Esophagus (tissue), 2 donors: Measurements from ENCODE around the gene DEDD2. TPM values are rescaled to one million over a fixed set of nuclear protein-coding genes. Genes with fewer than 3 reads are reported as not detected.

Experiments used
- H3K27ac ChIP-seq, 2 donors: one replicate each; pipeline ENCODE4 v1.5.1; 2013; ENCODE audit warnings: low read depth in 2 of 2, mild to moderate bottlenecking in 2 of 2, inconsistent platforms in 1 of 2, low read length in 1 of 2, moderate library complexity in 1 of 2
- H3K27me3 ChIP-seq, 2 donors: one replicate each; pipeline ENCODE4 v1.6.1; 2013; ENCODE audit warnings: low read length in 2 of 2, control low read depth in 1 of 2, mild to moderate bottlenecking in 1 of 2; ENCODE audit not compliant: insufficient read depth in 2 of 2, control insufficient read depth in 1 of 2
- H3K36me3 ChIP-seq, 2 donors: one replicate each; pipeline ENCODE4 v1.6.1; 2013; ENCODE audit warnings: low read length in 1 of 2; ENCODE audit not compliant: control insufficient read depth in 2 of 2, insufficient read depth in 2 of 2
- H3K4me1 ChIP-seq, 2 donors: one replicate each; pipeline ENCODE4 v1.6.1; 2013; ENCODE audit warnings: low read length in 1 of 2; ENCODE audit not compliant: control insufficient read depth in 2 of 2, insufficient read depth in 2 of 2
- H3K4me3 ChIP-seq, 2 donors: one replicate each; pipeline ENCODE4 v1.5.1; 2013; ENCODE audit warnings: low read length in 2 of 2, mild to moderate bottlenecking in 2 of 2, low read depth in 1 of 2, moderate library complexity in 1 of 2
- H3K9me3 ChIP-seq, 2 donors: one replicate each; pipeline ENCODE4 v1.6.1; 2013; ENCODE audit warnings: mild to moderate bottlenecking in 2 of 2, low read depth in 1 of 2, low read length in 1 of 2, moderate library complexity in 1 of 2; ENCODE audit not compliant: control insufficient read depth in 2 of 2, insufficient read depth in 1 of 2
- WGBS, 2 donors: extraction: QIAGEN DNeasy Blood & Tissue Kit; methylation state at CpG; one replicate each; pipeline ENCODE4 v1.1.7; 2013; 5-methylcytosine and 5-hydroxymethylcytosine counted together
- polyA plus RNA-seq, 2 donors: library from polyadenylated mRNA; stranded (reverse); fragments of 200-250 nt; gene quantifications; one replicate each; pipeline ENCODE4 v1.2.3, GENCODE V29; 2013
- donor health status: healthy with polysubstance abuse.
- donor health status: Bipolar disorder and iron deficiency.

Gene DEDD2
- polyA plus RNA-seq, 2 donors: 20.7 to 21.9 TPM

- Histone ChIP-seq H3K27me3 (peaks cover 0 to 14% of the 10 kb centered on the region in 2 donors), H3K4me1 (peaks cover 0 to 7% of the 10 kb centered on the region in 2 donors), H3K4me3 (peak overlapping the region; percentile 16 to 30), H3K9me3 (no peaks in the 10 kb centered on the region), H3K27ac (no peak overlapping the region), H3K36me3 (no peaks in the 10 kb centered on the region)
- 1% methylated on average over 36 to 61 of the region's 66 CpGs for WGBS, 2 donors
Observed at GRCh38 chr19:42176990-42177685, 40.3 kb downstream of the DEDD2 start.

- Histone ChIP-seq H3K9me3 (no peaks in the 10 kb centered on the region), H3K4me3 (peak overlapping the region; percentile 27 to 30), H3K27me3 (peaks cover 0 to 16% of the 10 kb centered on the region in 2 donors), H3K4me1 (peaks cover 0 to 7% of the 10 kb centered on the region in 2 donors), H3K36me3 (no peaks in the 10 kb centered on the region), H3K27ac (no peak overlapping the region)
- 1% methylated on average over 31 of the region's 31 CpGs for WGBS, 2 donors
Observed at GRCh38 chr19:42176649-42176989, 40.9 kb downstream of the DEDD2 start.

- H3K36me3 ChIP-seq: no peaks in the 10 kb centered on the region
- H3K4me1 ChIP-seq: peaks cover 0 to 7% of the 10 kb centered on the region in 2 donors
- H3K9me3 ChIP-seq: no peaks in the 10 kb centered on the region
- WGBS, 2 donors: 2% methylated on average over 34 of the region's 34 CpGs
- H3K4me3 ChIP-seq: peak overlapping the region; percentile 27 to 30
- H3K27ac ChIP-seq: peak overlapping the region in 1 of 2 donors; percentile 9
- peaks cover 0 to 16% of the 10 kb centered on the region in 2 donors for H3K27me3 ChIP-seq
Observed at GRCh38 chr19:42175952-42176648, 41.4 kb downstream of the DEDD2 start.

GRCh38 chr19:42174958-42175734, 42.3 kb downstream of the DEDD2 start:
- H3K9me3 ChIP-seq: no peaks in the 10 kb centered on the region
- H3K4me3 ChIP-seq: no peak overlapping the region
- H3K27me3 ChIP-seq: peaks cover 0 to 16% of the 10 kb centered on the region in 2 donors
- H3K27ac ChIP-seq: peak overlapping the region in 1 of 2 donors; percentile 9
- H3K4me1 ChIP-seq: peaks cover 0 to 7% of the 10 kb centered on the region in 2 donors
- H3K36me3 ChIP-seq: no peaks in the 10 kb centered on the region
- WGBS, 2 donors: 48% methylated on average over 6 of the region's 6 CpGs

- peaks cover 0 to 9% of the 10 kb centered on the region in 2 donors for H3K27me3 ChIP-seq
- WGBS, 2 donors: 88% methylated on average over 11 of the region's 11 CpGs
Observed at GRCh38 chr19:42174188-42174587, 43.3 kb downstream of the DEDD2 start.

GRCh38 chr19:42173695-42174094, 43.8 kb downstream of the DEDD2 start:
- H3K4me1 ChIP-seq: peaks cover 0 to 7% of the 10 kb centered on the region in 2 donors
- 77 to 79% methylated on average over 5 of the region's 5 CpGs for WGBS, 2 donors
- H3K27ac ChIP-seq: no peak overlapping the region
- no peak overlapping the region for H3K4me3 ChIP-seq
- no peaks in the 10 kb centered on the region for H3K36me3 ChIP-seq
- no peaks in the 10 kb centered on the region for H3K9me3 ChIP-seq
- peaks cover 0 to 6% of the 10 kb centered on the region in 2 donors for H3K27me3 ChIP-seq

More at GRCh38 chr19:42174188-42174587, 43.3 kb downstream of the DEDD2 start:
- no peak overlapping the region for H3K27ac ChIP-seq
- no peak overlapping the region for H3K4me3 ChIP-seq
- H3K4me1 ChIP-seq: peaks cover 0 to 7% of the 10 kb centered on the region in 2 donors
- H3K36me3 ChIP-seq: no peaks in the 10 kb centered on the region
- H3K9me3 ChIP-seq: no peaks in the 10 kb centered on the region

- no peak overlapping the region for H3K27ac ChIP-seq
- H3K4me3 ChIP-seq: no peak overlapping the region
- WGBS, 2 donors: 82 to 85% methylated on average over 7 of the region's 7 CpGs
- peaks cover 0 to 7% of the 10 kb centered on the region in 2 donors for H3K4me1 ChIP-seq
- peaks cover 0 to 3% of the 10 kb centered on the region in 2 donors for H3K27me3 ChIP-seq
- H3K9me3 ChIP-seq: no peaks in the 10 kb centered on the region
- no peaks in the 10 kb centered on the region for H3K36me3 ChIP-seq
Observed at GRCh38 chr19:42172261-42172660, 45.2 kb downstream of the DEDD2 start.

GRCh38 chr19:42170715-42171114, 46.8 kb downstream of the DEDD2 start:
- no peaks in the 10 kb centered on the region for H3K9me3 ChIP-seq
- peaks cover 0 to 2% of the 10 kb centered on the region in 2 donors for H3K4me1 ChIP-seq
- no peak overlapping the region for H3K27ac ChIP-seq
- no peak overlapping the region for H3K4me3 ChIP-seq
- H3K27me3 ChIP-seq: peaks cover 0 to 3% of the 10 kb centered on the region in 2 donors
- H3K36me3 ChIP-seq: no peaks in the 10 kb centered on the region
- WGBS, 2 donors: 86 to 87% methylated on average over 16 of the region's 16 CpGs
